Measurements from ENCODE around the gene CEP112.

Gene CEP112

GRCh38 chr17:66214884-66215528 is 23.1 kb upstream of the CEP112 start:
- no peak overlapping the region for H2AFZ ChIP-seq (ENCODE audit: low read depth, low read length, severe bottlenecking)
- H3K4me2 ChIP-seq (ENCODE audit: low read depth, low read length, poor library complexity, severe bottlenecking), result no peak overlapping the region
- no peaks in the 10 kb centered on the region for H3K79me2 ChIP-seq (ENCODE audit: insufficient read depth, low read length)
- H3K9me2 ChIP-seq (replicated peaks; ENCODE audit: insufficient read depth, low read length), result no peaks in the 10 kb centered on the region
- H3K4me3 ChIP-seq (ENCODE audit: insufficient read depth, low read length, poor library complexity, severe bottlenecking), result no peak overlapping the region
- TF ChIP-seq CTCF (IDR thresholded peaks at IDR 0.05; ENCODE audit: insufficient read depth, low read length, poor library complexity, severe bottlenecking), result no peak
- H3K9me3 ChIP-seq (ENCODE audit: insufficient read depth, low read length), result no peaks in the 10 kb centered on the region
- H4K20me1 ChIP-seq (ENCODE audit: low read depth, low read length), result no peaks in the 10 kb centered on the region
- H3K27me3 ChIP-seq (ENCODE audit: low read length), result no peaks in the 10 kb centered on the region
- H3K27ac ChIP-seq (ENCODE audit: low read depth, low read length), result no peak overlapping the region
- H3K36me3 ChIP-seq (ENCODE audit: low read length), result no peaks in the 10 kb centered on the region
- H3F3A ChIP-seq (ENCODE audit: insufficient read depth), result no peaks in the 10 kb centered on the region
- H3K9ac ChIP-seq (ENCODE audit: low read length), result no peak overlapping the region

GRCh38 chr17:66211047-66211810 is 19.3 kb upstream of the CEP112 start:
- no peaks in the 10 kb centered on the region for H3F3A ChIP-seq (ENCODE audit: insufficient read depth)
- H3K27ac ChIP-seq (ENCODE audit: low read depth, low read length), result no peak overlapping the region
- no peaks in the 10 kb centered on the region for H3K9me3 ChIP-seq (ENCODE audit: insufficient read depth, low read length)
- no peak overlapping the region for H2AFZ ChIP-seq (ENCODE audit: low read depth, low read length, severe bottlenecking)
- H3K4me2 ChIP-seq (ENCODE audit: low read depth, low read length, poor library complexity, severe bottlenecking), result no peak overlapping the region
- no peaks in the 10 kb centered on the region for H3K36me3 ChIP-seq (ENCODE audit: low read length)
- no peaks in the 10 kb centered on the region for H3K79me2 ChIP-seq (ENCODE audit: insufficient read depth, low read length)
- no peak overlapping the region for H3K9ac ChIP-seq (ENCODE audit: low read length)
- TF ChIP-seq CTCF (IDR thresholded peaks at IDR 0.05; ENCODE audit: insufficient read depth, low read length, poor library complexity, severe bottlenecking), result no peak
- TF ChIP-seq EZH2phosphoT487 (conservative IDR thresholded peaks at IDR 0.05; ENCODE audit: low read length), result no peak
- H3K27me3 ChIP-seq (ENCODE audit: low read length), result no peaks in the 10 kb centered on the region
- H3K9me2 ChIP-seq (replicated peaks; ENCODE audit: insufficient read depth, low read length), result no peaks in the 10 kb centered on the region
- no peak overlapping the region for H3K4me3 ChIP-seq (ENCODE audit: insufficient read depth, low read length, poor library complexity, severe bottlenecking)
- no peaks in the 10 kb centered on the region for H4K20me1 ChIP-seq (ENCODE audit: low read depth, low read length)

GRCh38 chr17:66210208-66210574 is 18.3 kb upstream of the CEP112 start:
- no peaks in the 10 kb centered on the region for H4K20me1 ChIP-seq (ENCODE audit: low read depth, low read length)
- no peaks in the 10 kb centered on the region for H3K9me3 ChIP-seq (ENCODE audit: insufficient read depth, low read length)
- no peak overlapping the region for H2AFZ ChIP-seq (ENCODE audit: low read depth, low read length, severe bottlenecking)
- no peaks in the 10 kb centered on the region for H3F3A ChIP-seq (ENCODE audit: insufficient read depth)
- no peak overlapping the region for H3K27ac ChIP-seq (ENCODE audit: low read depth, low read length)
- H3K9ac ChIP-seq (ENCODE audit: low read length), result no peak overlapping the region
- no peak overlapping the region for H3K4me2 ChIP-seq (ENCODE audit: low read depth, low read length, poor library complexity, severe bottlenecking)
- no peaks in the 10 kb centered on the region for H3K79me2 ChIP-seq (ENCODE audit: insufficient read depth, low read length)
- no peak for TF ChIP-seq CTCF (IDR thresholded peaks at IDR 0.05; ENCODE audit: insufficient read depth, low read length, poor library complexity, severe bottlenecking)
- TF ChIP-seq EZH2phosphoT487 (conservative IDR thresholded peaks at IDR 0.05; ENCODE audit: low read length), result no peak
- H3K36me3 ChIP-seq (ENCODE audit: low read length), result no peaks in the 10 kb centered on the region
- no peak overlapping the region for H3K4me3 ChIP-seq (ENCODE audit: insufficient read depth, low read length, poor library complexity, severe bottlenecking)
- H3K27me3 ChIP-seq (ENCODE audit: low read length), result no peaks in the 10 kb centered on the region
- H3K9me2 ChIP-seq (replicated peaks; ENCODE audit: insufficient read depth, low read length), result no peaks in the 10 kb centered on the region

Measured in SU-DHL-6 (cell line).